Neural progenitor cell (in vitro differentiated cells): Measurements from ENCODE around the gene WDSUB1. TPM values are rescaled to one million over a fixed set of nuclear protein-coding genes. Genes with fewer than 3 reads are reported as not detected.
A peak's percentile ranks its signal among the peaks of the same experiment; 100 is the strongest.

Experiments
- DNase-seq: peaks from one replicate; pipeline ENCODE4 v3.0.0-alpha.2; 2016; ENCODE audit warnings: low spot score
- H2AFZ ChIP-seq: fragments of 200-600 bp; sonication (generic); replicated peaks from 2 replicates; pipeline ENCODE4 v1.6.1; 2016; ENCODE audit warnings: antibody characterized with exemption
- H3F3A ChIP-seq: fragments of 200-600 bp; sonication (generic); 2 replicates; pipeline ENCODE4 v1.6.1; 2016; ENCODE audit warnings: antibody characterized with exemption, low read depth
- H3K27ac ChIP-seq: fragments of 200-600 bp; sonication (generic); 2 replicates; pipeline ENCODE4 v1.5.1; 2016; ENCODE audit warnings: mild to moderate bottlenecking
- H3K27me3 ChIP-seq: fragments of 200-600 bp; sonication (generic); 2 replicates; pipeline ENCODE4 v1.6.1; 2016; ENCODE audit warnings: mild to moderate bottlenecking, moderate library complexity
- H3K36me3 ChIP-seq: fragments of 200-600 bp; sonication (generic); 2 replicates; pipeline ENCODE4 v1.5.1; 2016
- H3K4me1 ChIP-seq: fragments of 200-600 bp; sonication (generic); 2 replicates; pipeline ENCODE4 v1.6.1; 2016; ENCODE audit warnings: mixed run types
- H3K4me2 ChIP-seq: fragments of 200-600 bp; sonication (generic); 2 replicates; pipeline ENCODE4 v1.6.1; 2016
- H3K4me3 ChIP-seq: fragments of 200-600 bp; sonication (generic); 2 replicates; pipeline ENCODE4 v1.5.1; 2016
- H3K79me2 ChIP-seq: fragments of 200-600 bp; sonication (generic); 2 replicates; pipeline ENCODE4 v1.6.1; 2016; ENCODE audit warnings: low read depth
- H3K9ac ChIP-seq: fragments of 200-600 bp; sonication (generic); 2 replicates; pipeline ENCODE4 v1.6.1; 2016
- H3K9me3 ChIP-seq: fragments of 200-600 bp; sonication (generic); 2 replicates; pipeline ENCODE4 v1.5.1; 2016; ENCODE audit warnings: low read depth
- H4K20me1 ChIP-seq: fragments of 200-600 bp; sonication (generic); 2 replicates; pipeline ENCODE4 v1.6.1; 2016; ENCODE audit warnings: low read depth
- H3K27ac Mint-ChIP-seq: 3 replicates; pipeline ENCODE4 v1.8.0; 2021; ENCODE audit warnings: mixed read lengths
- H3K27me3 Mint-ChIP-seq: 2 replicates; pipeline ENCODE4 v1.8.0; 2022; ENCODE audit warnings: low read depth, mild to moderate bottlenecking, inconsistent platforms, moderate library complexity, mixed read lengths; ENCODE audit not compliant: insufficient read depth
- H3K36me3 Mint-ChIP-seq: 3 replicates; pipeline ENCODE4 v1.8.0; 2021; ENCODE audit warnings: mixed read lengths
- H3K4me1 Mint-ChIP-seq: 3 replicates; pipeline ENCODE4 v1.8.0; 2021; ENCODE audit warnings: mixed read lengths
- H3K4me3 Mint-ChIP-seq: 3 replicates; pipeline ENCODE4 v1.8.0; 2021; ENCODE audit warnings: mild to moderate bottlenecking, moderate library complexity, mixed read lengths
- H3K9me3 Mint-ChIP-seq: 3 replicates; pipeline ENCODE4 v1.8.0; 2020; ENCODE audit warnings: mixed read lengths
- CTCF ChIP-seq: fragments of 200-600 bp; sonication (generic); IDR thresholded peaks from 2 replicates; pipeline ENCODE4 v1.5.1; 2017; ENCODE audit warnings: antibody characterized with exemption, mild to moderate bottlenecking
- EZH2 ChIP-seq: fragments of 200-600 bp; sonication (generic); IDR thresholded peaks from 2 replicates; pipeline ENCODE4 v1.6.1; 2017; ENCODE audit warnings: antibody characterized with exemption, mild to moderate bottlenecking, moderate library complexity
- EZH2phosphoT487 ChIP-seq: fragments of 200-600 bp; sonication (generic); IDR thresholded peaks from 2 replicates; pipeline ENCODE4 v1.6.1; 2017; ENCODE audit warnings: antibody characterized with exemption
- total RNA-seq: library from RNA; depleted of rRNA; stranded (reverse); fragments of >200 nt; gene quantifications from 2 replicates; pipeline ENCODE4 v1.2.3, GENCODE V29; 2015; ENCODE audit warnings: low replicate concordance

Gene WDSUB1
- total RNA-seq, 1 donor from 2014 or later: 5.2 TPM

GRCh38 chr2:159202568-159203071 is 83.9 kb downstream of the WDSUB1 start:
- no peak overlapping the region for H3K9ac ChIP-seq
- H3K79me2 ChIP-seq: no peaks in the 10 kb centered on the region
- H3K36me3 Mint-ChIP-seq: peaks cover 23% of the 10 kb centered on the region
- H2AFZ ChIP-seq: no peak overlapping the region
- H3K27me3 ChIP-seq: no peaks in the 10 kb centered on the region
- H3K4me1 ChIP-seq: peaks cover 26% of the 10 kb centered on the region
- no peak overlapping the region for H3K4me2 ChIP-seq
- H3K4me1 Mint-ChIP-seq: peaks cover 46% of the 10 kb centered on the region
- no peaks in the 10 kb centered on the region for H3K36me3 ChIP-seq
- H3K4me3 Mint-ChIP-seq: no peak overlapping the region
- peaks cover 3% of the 10 kb centered on the region for H3K27me3 Mint-ChIP-seq
- no peak for TF ChIP-seq EZH2phosphoT487
- TF ChIP-seq EZH2: no peak
- no peak for TF ChIP-seq CTCF
- DNase-seq: no peak
- no peaks in the 10 kb centered on the region for H4K20me1 ChIP-seq
- H3K9me3 Mint-ChIP-seq: no peaks in the 10 kb centered on the region
- no peaks in the 10 kb centered on the region for H3K9me3 ChIP-seq
- peak overlapping the region; percentile 42 for H3K27ac Mint-ChIP-seq
- H3K4me3 ChIP-seq: no peak overlapping the region
- no peak overlapping the region for H3K27ac ChIP-seq
- H3F3A ChIP-seq: peaks cover 6% of the 10 kb centered on the region

- no peak for DNase-seq
- peak overlapping the region; percentile 78 for H3K27ac Mint-ChIP-seq
- H3K36me3 ChIP-seq: no peaks in the 10 kb centered on the region
These were observed 85.0 kb downstream of the WDSUB1 start for GRCh38 chr2:159201360-159202063.

GRCh38 chr2:159200498-159200897 is 86.0 kb downstream of the WDSUB1 start:
- Histone ChIP-seq H3F3A (peaks cover 6% of the 10 kb centered on the region), H3K79me2 (no peaks in the 10 kb centered on the region), H3K27me3 (no peaks in the 10 kb centered on the region), H3K27ac (no peak overlapping the region), H3K9ac (no peak overlapping the region), H3K36me3 (no peaks in the 10 kb centered on the region), H3K4me2 (no peak overlapping the region), H2AFZ (no peak overlapping the region), H4K20me1 (no peaks in the 10 kb centered on the region), H3K4me1 (peaks cover 26% of the 10 kb centered on the region), H3K9me3 (no peaks in the 10 kb centered on the region), H3K4me3 (no peak overlapping the region)
- Mint-ChIP-seq H3K27me3 (peaks cover 2% of the 10 kb centered on the region), H3K36me3 (peaks cover 22% of the 10 kb centered on the region), H3K27ac (no peak overlapping the region), H3K4me3 (no peak overlapping the region), H3K9me3 (no peaks in the 10 kb centered on the region), H3K4me1 (peaks cover 38% of the 10 kb centered on the region)
- TF ChIP-seq EZH2phosphoT487 (no peak), EZH2 (no peak), CTCF (no peak)
- DNase-seq: no peak

More at GRCh38 chr2:159201360-159202063, 85.0 kb downstream of the WDSUB1 start:
- Histone ChIP-seq H3K4me2 (no peak overlapping the region), H3K4me1 (peaks cover 26% of the 10 kb centered on the region), H3K27ac (no peak overlapping the region), H3F3A (peaks cover 6% of the 10 kb centered on the region), H3K9ac (no peak overlapping the region), H3K79me2 (no peaks in the 10 kb centered on the region), H3K9me3 (no peaks in the 10 kb centered on the region), H3K4me3 (no peak overlapping the region), H3K27me3 (no peaks in the 10 kb centered on the region), H2AFZ (no peak overlapping the region), H4K20me1 (no peaks in the 10 kb centered on the region)
- H3K36me3 Mint-ChIP-seq: peaks cover 27% of the 10 kb centered on the region
- no peaks in the 10 kb centered on the region for H3K9me3 Mint-ChIP-seq
- peaks cover 3% of the 10 kb centered on the region for H3K27me3 Mint-ChIP-seq
- no peak overlapping the region for H3K4me3 Mint-ChIP-seq
- no peak for TF ChIP-seq EZH2
- TF ChIP-seq EZH2phosphoT487: no peak
- TF ChIP-seq CTCF: no peak
- H3K4me1 Mint-ChIP-seq: peaks cover 40% of the 10 kb centered on the region
